IMR-90 (cell line): ENCODE results near the gene GTF2H3. TPM values are rescaled to one million over a fixed set of nuclear protein-coding genes. Genes with fewer than 3 reads are reported as not detected.

Experiments used
- ATAC-seq: fragments of 200-7000 bp; cut with Tn5 transposase; 2 replicates; pipeline ENCODE4 v1.9.1; 2020; ENCODE audit warnings: low read depth, mild to moderate bottlenecking, moderate library complexity
- BruUV-seq: library from RNA; stranded (reverse); fragments of 400-500 nt; replicated peaks from 2 replicates; lab custom pipeline; 2021; lab: Mats Ljungman, UMichigan
- CTCF ChIA-PET: fragments of 300-600 bp; formaldehyde crosslinking; extraction: SDS; loops from one replicate; lab custom pipeline; 2021; ENCODE audit warnings: antibody characterized with exemption; lab: Yijun Ruan, JAX
- POLR2A ChIA-PET: fragments of 300-600 bp; sonication (Branson Sonifier 250); formaldehyde crosslinking; loops from one replicate; lab custom pipeline; 2022; ENCODE audit warnings: antibody characterized with exemption; ENCODE audit not compliant: unreplicated experiment; lab: Charles Lee
- DNase-seq: peaks from one replicate; pipeline ENCODE4 v3.0.0; 2013
- H2AFZ ChIP-seq: replicated peaks from 2 replicates; pipeline ENCODE3; 2013; ENCODE audit warnings: low read length, mild to moderate bottlenecking; ENCODE audit not compliant: poor library complexity
- H2AK5ac ChIP-seq: 2 replicates; pipeline ENCODE4 v1.6.1; 2013; ENCODE audit warnings: low read depth, low read length, inconsistent platforms
- H2AK9ac ChIP-seq: replicated peaks from 2 replicates; pipeline ENCODE3; 2013; ENCODE audit warnings: mild to moderate bottlenecking, low read depth, low read length, moderate library complexity; ENCODE audit not compliant: poor library complexity
- H2BK120ac ChIP-seq: 2 replicates; pipeline ENCODE4 v1.6.1; 2013; ENCODE audit warnings: low read depth, low read length, inconsistent platforms
- H2BK15ac ChIP-seq: 3 replicates; pipeline ENCODE4 v1.6.1; 2013; ENCODE audit warnings: low read depth, low read length, inconsistent platforms
- H2BK20ac ChIP-seq: 2 replicates; pipeline ENCODE4 v1.6.1; 2013; ENCODE audit warnings: low read depth, mild to moderate bottlenecking, inconsistent platforms, low read length, moderate library complexity
- H2BK5ac ChIP-seq: 2 replicates; pipeline ENCODE4 v1.6.1; 2013; ENCODE audit warnings: mild to moderate bottlenecking, low read depth, low read length, inconsistent platforms; ENCODE audit not compliant: poor library complexity, severe bottlenecking
- H3K14ac ChIP-seq: replicated peaks from 2 replicates; pipeline ENCODE4 v1.6.1; 2013; ENCODE audit warnings: low read depth, low read length, inconsistent platforms
- H3K18ac ChIP-seq: 2 replicates; pipeline ENCODE4 v1.6.1; 2013; ENCODE audit warnings: low read depth, low read length, control low read depth
- H3K23ac ChIP-seq: 2 replicates; pipeline ENCODE4 v1.6.1; 2013; ENCODE audit warnings: low read depth, low read length, inconsistent platforms
- H3K27ac ChIP-seq: 2 replicates; pipeline ENCODE4 v1.5.1; 2013; ENCODE audit warnings: mild to moderate bottlenecking, control low read depth, low read length; ENCODE audit not compliant: insufficient read depth
- H3K27me3 ChIP-seq: 2 replicates; pipeline ENCODE4 v1.6.1; 2013; ENCODE audit warnings: low read length; ENCODE audit not compliant: control insufficient read depth, insufficient read depth
- H3K36me3 ChIP-seq: 2 replicates; pipeline ENCODE4 v1.6.1; 2013; ENCODE audit warnings: low read length, mixed read lengths; ENCODE audit not compliant: control insufficient read depth, insufficient read depth
- H3K4ac ChIP-seq: 2 replicates; pipeline ENCODE4 v1.6.1; 2013; ENCODE audit warnings: low read depth, low read length, inconsistent platforms
- H3K4me1 ChIP-seq: 2 replicates; pipeline ENCODE4 v1.6.1; 2013; ENCODE audit warnings: low read length, mixed read lengths; ENCODE audit not compliant: control insufficient read depth, insufficient read depth
- H3K4me2 ChIP-seq: 2 replicates; pipeline ENCODE4 v1.6.1; 2013; ENCODE audit warnings: low read depth, mild to moderate bottlenecking, control low read depth, low read length, moderate library complexity
- H3K4me3 ChIP-seq: 2 replicates; pipeline ENCODE4 v1.5.1; 2013; ENCODE audit warnings: low read depth, mild to moderate bottlenecking, control low read depth, low read length, moderate library complexity; ENCODE audit not compliant: insufficient read depth
- H3K56ac ChIP-seq: 2 replicates; pipeline ENCODE4 v1.6.1; 2013; ENCODE audit warnings: low read length, inconsistent platforms; ENCODE audit not compliant: insufficient read depth; ENCODE audit errors: extremely low read depth
- H3K79me1 ChIP-seq, 2 experiments: 2 replicates each; pipeline ENCODE4 v1.6.1; 2013; ENCODE audit warnings: low read length in 2 of 2, inconsistent platforms in 1 of 2, low read depth in 1 of 2
- H3K9ac ChIP-seq: 2 replicates; pipeline ENCODE4 v1.6.1; 2013; ENCODE audit warnings: low read depth, low read length, control low read depth
- H3K9me1 ChIP-seq: 2 replicates; pipeline ENCODE4 v1.6.1; 2013; ENCODE audit warnings: low read length, inconsistent platforms; ENCODE audit not compliant: insufficient read depth
- H3K9me3 ChIP-seq: 2 replicates; pipeline ENCODE4 v1.6.1; 2013; ENCODE audit warnings: low read length; ENCODE audit not compliant: control insufficient read depth, insufficient read depth
- H4K20me1 ChIP-seq: 2 replicates; pipeline ENCODE4 v1.6.1; 2013; ENCODE audit warnings: low read length, inconsistent platforms; ENCODE audit not compliant: insufficient read depth
- H4K5ac ChIP-seq: 2 replicates; pipeline ENCODE4 v1.6.1; 2013; ENCODE audit warnings: mild to moderate bottlenecking, low read depth, low read length, control low read depth
- H4K8ac ChIP-seq, 2 experiments: 2 replicates each; pipeline ENCODE4 v1.6.1; 2013; ENCODE audit warnings: low read depth in 2 of 2, low read length in 2 of 2, control low read depth in 1 of 2, inconsistent platforms in 1 of 2
- H4K91ac ChIP-seq: 2 replicates; pipeline ENCODE4 v1.6.1; 2013; ENCODE audit warnings: low read depth, low read length, inconsistent platforms; ENCODE audit not compliant: insufficient read depth
- BHLHE40 ChIP-seq: fragments of 150-350 bp; IDR thresholded peaks from 2 replicates; pipeline ENCODE4 v1.6.1; 2016; ENCODE audit warnings: mild to moderate bottlenecking, low read depth, low read length
- CEBPB ChIP-seq: IDR thresholded peaks from 2 replicates; pipeline ENCODE4 v1.6.1; 2012; ENCODE audit warnings: low read depth, low read length, improper control_type of control experiment
- CHD1 ChIP-seq: IDR thresholded peaks from 2 replicates; pipeline ENCODE4 v1.6.1; 2012; ENCODE audit warnings: low read depth, low read length, improper control_type of control experiment
- CTCF ChIP-seq: conservative IDR thresholded peaks from 2 replicates; pipeline ENCODE4 v1.5.1; 2012; ENCODE audit warnings: mild to moderate bottlenecking, low read depth, low read length, improper control_type of control experiment
- ELK1 ChIP-seq: fragments of 150-350 bp; IDR thresholded peaks from 2 replicates; pipeline ENCODE4 v1.6.1; 2016; ENCODE audit warnings: low read depth, mild to moderate bottlenecking, low read length, moderate library complexity, borderline replicate concordance
- FOS ChIP-seq: fragments of 150-350 bp; IDR thresholded peaks from 2 replicates; pipeline ENCODE4 v1.6.1; 2016; ENCODE audit warnings: low read depth, low read length
- MAFK ChIP-seq: IDR thresholded peaks from 2 replicates; pipeline ENCODE4 v1.6.1; 2012; ENCODE audit warnings: low read depth, low read length, improper control_type of control experiment
- MAZ ChIP-seq: IDR thresholded peaks from 2 replicates; pipeline ENCODE4 v1.6.1; 2012; ENCODE audit warnings: low read depth, mild to moderate bottlenecking, low read length, improper control_type of control experiment, moderate library complexity, borderline replicate concordance
- MXI1 ChIP-seq: IDR thresholded peaks from 2 replicates; pipeline ENCODE4 v1.6.1; 2012; ENCODE audit warnings: low read depth, mild to moderate bottlenecking, low read length, moderate library complexity, borderline replicate concordance
- NFE2L2 ChIP-seq: fragments of 150-350 bp; IDR thresholded peaks from 2 replicates; pipeline ENCODE4 v1.6.1; 2016; ENCODE audit warnings: low read depth, mild to moderate bottlenecking, low read length
- POLR2A ChIP-seq: IDR thresholded peaks from 2 replicates; pipeline ENCODE4 v1.6.1; 2012; ENCODE audit warnings: mild to moderate bottlenecking, low read depth, low read length
- RAD21 ChIP-seq: IDR thresholded peaks from 2 replicates; pipeline ENCODE4 v1.6.1; 2012; ENCODE audit warnings: low read length, improper control_type of control experiment
- RCOR1 ChIP-seq: IDR thresholded peaks from 2 replicates; pipeline ENCODE4 v1.6.1; 2012; ENCODE audit warnings: mild to moderate bottlenecking, low read length, improper control_type of control experiment; ENCODE audit not compliant: insufficient replicate concordance
- RFX5 ChIP-seq: IDR thresholded peaks from 2 replicates; pipeline ENCODE4 v1.8.0; 2012; ENCODE audit warnings: low read depth, mild to moderate bottlenecking, low read length, moderate library complexity
- SMC3 ChIP-seq: fragments of 150-350 bp; IDR thresholded peaks from 2 replicates; pipeline ENCODE4 v1.6.1; 2016; ENCODE audit warnings: low read depth, mild to moderate bottlenecking, antibody characterized with exemption, low read length, moderate library complexity
- USF2 ChIP-seq: fragments of 150-350 bp; IDR thresholded peaks from 2 replicates; pipeline ENCODE4 v1.6.1; 2017; ENCODE audit warnings: mild to moderate bottlenecking, antibody characterized with exemption, low read length, low read depth
- WGBS, 2 experiments: methylation state at CpG; one replicate each; pipeline versions ENCODE4 v1.1.5 to v1.1.7; 2013; ENCODE audit warnings: missing lambda C conversion rate in 2 of 2; ENCODE audit not compliant: insufficient read length in 1 of 2; ENCODE audit errors: extremely low coverage in 2 of 2; 5-methylcytosine and 5-hydroxymethylcytosine counted together
- dilution Hi-C: fragments of 300-500 bp; cut with HindIII; formaldehyde crosslinking; loops from one replicate; pipeline ENCODE4 v1.14.3; 2018; ENCODE audit warnings: low sequenced_read_pairs; ENCODE audit not compliant: unreplicated experiment
- in situ Hi-C: fragments of 300-500 bp; cut with MboI; formaldehyde crosslinking; loops from 3 replicates; pipeline ENCODE4 v1.14.3; 2019; ENCODE audit warnings: low sequenced_read_pairs, inconsistent platforms, mixed read lengths
- intact Hi-C: fragments of 100-400 bp; cut with micrococcal nuclease; formaldehyde crosslinking; loops from 2 replicates; pipeline ENCODE4 v1.10.0; 2022
- polyA plus RNA-seq, 3 experiments: library from polyadenylated mRNA; depleted of rRNA; stranded (reverse); fragments of >200 nt; gene quantifications; 2 replicates each; pipeline ENCODE4 v1.2.3, GENCODE V29; 2012; ENCODE audit warnings: low replicate concordance in 1 of 3
- total RNA-seq: library from RNA; depleted of rRNA; stranded (reverse); fragments of >200 nt; gene quantifications from 2 replicates; pipeline ENCODE4 v1.2.3, GENCODE V29; 2012

GTF2H3 gene
- total and polyA plus RNA-seq, 2 of the 4 experiments (the other 2 are of a cell fraction) = 22.2 to 80.3 TPM

- H2BK5ac ChIP-seq = no peak overlapping the region
- dilution Hi-C loops = no loop called here
- H3K9ac ChIP-seq = no peak overlapping the region
- no peak overlapping the region for H2AFZ ChIP-seq
- DNase-seq (no peak), ATAC-seq (no peak)
- H2BK20ac ChIP-seq = no peak overlapping the region
- no peak overlapping the region for H4K91ac ChIP-seq
- H3K56ac ChIP-seq = no peak overlapping the region
- no peak overlapping the region for H3K4ac ChIP-seq
- intact Hi-C loops = no loop called here
- no peaks in the 10 kb centered on the region for H3K9me3 ChIP-seq
- WGBS, 2 experiments = 80% methylated on average over 2 of the region's 8 CpGs; no CpG with 5 or more reads in 1 of the 2 experiments
- no peak overlapping the region for H2AK5ac ChIP-seq
- no peak overlapping the region for H2BK120ac ChIP-seq
- H2AK9ac ChIP-seq = no peak overlapping the region
- H3K27ac ChIP-seq = no peak overlapping the region
- H3K14ac ChIP-seq = no peak overlapping the region
- ChIA-PET POLR2A (no interaction called here), CTCF (no interaction called here)
- BruUV-seq = no TSS peak
- no peak overlapping the region for H3K4me3 ChIP-seq
- no peaks in the 10 kb centered on the region for H3K27me3 ChIP-seq
- no peak overlapping the region for H3K18ac ChIP-seq
- peaks cover 56% of the 10 kb centered on the region for H3K36me3 ChIP-seq
- H3K9me1 ChIP-seq = no peaks in the 10 kb centered on the region
- peaks cover 3% of the 10 kb centered on the region; the same call in 1 of the 2 replicates for H4K20me1 ChIP-seq
- TF ChIP-seq CHD1 (no peak), RAD21 (no peak), USF2 (no peak), MAFK (no peak), ELK1 (no peak), CEBPB (no peak), MXI1 (no peak), RFX5 (no peak), NFE2L2 (no peak), SMC3 (no peak), RCOR1 (no peak), POLR2A (no peak), CTCF (no peak), FOS (no peak), BHLHE40 (no peak), MAZ (no peak)
- no peaks in the 10 kb centered on the region for H3K4me1 ChIP-seq
- H4K5ac ChIP-seq = no peak overlapping the region
- no peak overlapping the region for H3K23ac ChIP-seq
- H3K79me1 ChIP-seq = peaks cover 38 to 47% of the 10 kb centered on the region in 2 experiments
- in situ Hi-C loops = loop anchor here (25.0 kb wide), 1 partner anchor 296 kb away; no protein-coding TSS in a partner anchor
- H2BK15ac ChIP-seq = no peak overlapping the region
- no peak overlapping the region for H3K4me2 ChIP-seq
- no peak overlapping the region for H4K8ac ChIP-seq
Measured at GRCh38 chr12:123608182-123608581, 25.4 kb upstream of the GTF2H3 start.
